ENCODE data around the gene INPP5E.

Gene INPP5E

GRCh38 chr9:136444102-136444501 is 4.5 kb upstream of the INPP5E start:
- no peak for DNase-seq

GRCh38 chr9:136443687-136444086 is 4.0 kb upstream of the INPP5E start:
- DNase-seq: no peak

- no peak for DNase-seq
Observed at GRCh38 chr9:136443087-136443486, 3.4 kb upstream of the INPP5E start.

GRCh38 chr9:136442265-136442664 is 2.6 kb upstream of the INPP5E start:
- DNase-seq: no peak

- DNase-seq: no peak
Observed at GRCh38 chr9:136441681-136442245, 2.1 kb upstream of the INPP5E start.

GRCh38 chr9:136441191-136441680 is 1.6 kb upstream of the INPP5E start:
- no peak for DNase-seq

GRCh38 chr9:136438548-136439480 is 831 bp downstream of the INPP5E start:
- peak; percentile 16 for DNase-seq

GRCh38 chr9:136437839-136438547 is 1.7 kb downstream of the INPP5E start:
- no peak for DNase-seq

GRCh38 chr9:136437430-136437829 is 2.2 kb downstream of the INPP5E start:
- no peak for DNase-seq

- no peak for DNase-seq
Observed at GRCh38 chr9:136436055-136436634, 3.5 kb downstream of the INPP5E start.

- no peak for DNase-seq
Observed at GRCh38 chr9:136434580-136435169, 5.0 kb downstream of the INPP5E start.

- no peak for DNase-seq
Observed at GRCh38 chr9:136433849-136434579, 5.6 kb downstream of the INPP5E start.

- DNase-seq: no peak
Observed at GRCh38 chr9:136433043-136433715, 6.5 kb downstream of the INPP5E start.

- no peak for DNase-seq
Observed at GRCh38 chr9:136432591-136432990, 7.1 kb downstream of the INPP5E start.

- DNase-seq: no peak
Observed at GRCh38 chr9:136431782-136432350, 7.8 kb downstream of the INPP5E start.

- no peak for DNase-seq
Observed at GRCh38 chr9:136430588-136431234, 8.9 kb downstream of the INPP5E start.

GRCh38 chr9:136429683-136430491 is 9.8 kb downstream of the INPP5E start:
- DNase-seq: no peak

GRCh38 chr9:136429075-136429628 is 10.5 kb downstream of the INPP5E start:
- DNase-seq: no peak

- DNase-seq: no peak
Observed at GRCh38 chr9:136426787-136427186, 12.9 kb downstream of the INPP5E start.

Measured in NCI-H774 (cell line).